Ectodermal cell (in vitro differentiated cells): ENCODE results near the gene L1TD1.
"Not testable (repeated sequence)": the region's sequence is repeated elsewhere in the genome, so short reads cannot be mapped to it uniquely, and the experiment has no call there.

Source experiments
- H3K27ac ChIP-seq: 2 replicates; pipeline ENCODE4 v1.7.0; 2013; ENCODE audit warnings: mild to moderate bottlenecking, low read depth, low read length; ENCODE audit not compliant: insufficient read depth, poor library complexity, severe bottlenecking
- H3K27me3 ChIP-seq: 2 replicates; pipeline ENCODE4 v1.7.0; 2013; ENCODE audit warnings: mild to moderate bottlenecking, low read length; ENCODE audit not compliant: insufficient read depth, control insufficient read depth, poor library complexity, severe bottlenecking
- H3K36me3 ChIP-seq: one replicate; pipeline ENCODE4 v1.7.0; 2013; ENCODE audit warnings: low read length; ENCODE audit not compliant: control insufficient read depth, insufficient read depth
- H3K4me1 ChIP-seq: one replicate; pipeline ENCODE4 v1.7.0; 2013; ENCODE audit warnings: low read length; ENCODE audit not compliant: control insufficient read depth, insufficient read depth
- H3K4me3 ChIP-seq: 2 replicates; pipeline ENCODE4 v1.7.0; 2013; ENCODE audit warnings: low read depth, low read length, control low read depth; ENCODE audit not compliant: insufficient read depth
- H3K9me3 ChIP-seq: 2 replicates; pipeline ENCODE4 v1.7.0; 2013; ENCODE audit warnings: mild to moderate bottlenecking, low read length, moderate library complexity; ENCODE audit not compliant: control insufficient read depth
- WGBS, 2 experiments: methylation state at CpG; one replicate each; pipeline ENCODE4 v1.1.7; 2013; ENCODE audit warnings: missing lambda C conversion rate in 2 of 2; 5-methylcytosine and 5-hydroxymethylcytosine counted together

The L1TD1 gene

GRCh38 chr1:62180639-62181038, 14.0 kb upstream of the L1TD1 start:
- no peaks in the 10 kb centered on the region for H3K36me3 ChIP-seq
- H3K9me3 ChIP-seq, result no peaks in the 10 kb centered on the region
- H3K4me1 ChIP-seq, result peaks cover 18% of the 10 kb centered on the region
- no peak overlapping the region for H3K4me3 ChIP-seq
- WGBS, 2 experiments, result 81 to 88% methylated on average over 4 to 5 of the region's 6 CpGs
- H3K27ac ChIP-seq, result no peak overlapping the region
- no peaks in the 10 kb centered on the region for H3K27me3 ChIP-seq

- H3K4me1 ChIP-seq, result peaks cover 18% of the 10 kb centered on the region
- 4 to 6% methylated on average over 7 of the region's 7 CpGs for WGBS, 2 experiments
- no peak overlapping the region for H3K27ac ChIP-seq
- no peaks in the 10 kb centered on the region for H3K9me3 ChIP-seq
- H3K36me3 ChIP-seq, result no peaks in the 10 kb centered on the region
- H3K27me3 ChIP-seq, result no peaks in the 10 kb centered on the region
- H3K4me3 ChIP-seq, result no peak overlapping the region
These were observed 13.1 kb upstream of the L1TD1 start for GRCh38 chr1:62181532-62181931.

- not testable (repeated sequence) for H3K9me3 ChIP-seq, H3K36me3 ChIP-seq, H3K27me3 ChIP-seq, H3K27ac ChIP-seq, H3K4me3 ChIP-seq
- WGBS, 2 experiments, result 49% methylated on average over 8 of the region's 8 CpGs
- H3K4me1 ChIP-seq, result peaks cover 18% of the 10 kb centered on the region
These were observed 12.5 kb upstream of the L1TD1 start for GRCh38 chr1:62182157-62182556.

- H3K4me3 ChIP-seq, H3K27me3 ChIP-seq, H3K9me3 ChIP-seq, H3K36me3 ChIP-seq: not testable (repeated sequence)
- WGBS, 2 experiments, result 49 to 51% methylated on average over 11 of the region's 11 CpGs
- Histone ChIP-seq H3K27ac (peak overlapping the region; percentile 26), H3K4me1 (peaks cover 18% of the 10 kb centered on the region)
These were observed 11.3 kb upstream of the L1TD1 start for GRCh38 chr1:62183164-62184020.

- Histone ChIP-seq H3K27ac (no peak overlapping the region), H3K27me3 (no peaks in the 10 kb centered on the region), H3K4me3 (no peak overlapping the region), H3K9me3 (no peaks in the 10 kb centered on the region), H3K36me3 (no peaks in the 10 kb centered on the region), H3K4me1 (peaks cover 18% of the 10 kb centered on the region)
- WGBS, 2 experiments, result 79 to 86% methylated on average over 7 of the region's 7 CpGs
These were observed 10.3 kb upstream of the L1TD1 start for GRCh38 chr1:62184336-62184735.

GRCh38 chr1:62185233-62185632, 9.4 kb upstream of the L1TD1 start:
- H3K4me1 ChIP-seq, result peaks cover 18% of the 10 kb centered on the region
- not testable (repeated sequence) for H3K9me3 ChIP-seq, H3K27ac ChIP-seq, H3K27me3 ChIP-seq, H3K4me3 ChIP-seq, H3K36me3 ChIP-seq
- WGBS, 2 experiments, result 91 to 95% methylated on average over 6 of the region's 6 CpGs

GRCh38 chr1:62185677-62186076, 9.0 kb upstream of the L1TD1 start:
- Histone ChIP-seq H3K36me3 (no peaks in the 10 kb centered on the region), H3K27ac (no peak overlapping the region), H3K4me1 (peaks cover 18% of the 10 kb centered on the region), H3K9me3 (no peaks in the 10 kb centered on the region), H3K27me3 (no peaks in the 10 kb centered on the region), H3K4me3 (no peak overlapping the region)
- 96 to 98% methylated on average over 3 of the region's 3 CpGs for WGBS, 2 experiments

GRCh38 chr1:62187548-62187947, 7.1 kb upstream of the L1TD1 start:
- H3K4me3 ChIP-seq, result no peak overlapping the region
- 88 to 96% methylated on average over 5 of the region's 5 CpGs for WGBS, 2 experiments
- H3K27ac ChIP-seq, result no peak overlapping the region
- H3K36me3 ChIP-seq, result no peaks in the 10 kb centered on the region
- H3K9me3 ChIP-seq, result no peaks in the 10 kb centered on the region
- H3K27me3 ChIP-seq, result no peaks in the 10 kb centered on the region
- peaks cover 11% of the 10 kb centered on the region for H3K4me1 ChIP-seq

GRCh38 chr1:62188111-62188510, 6.5 kb upstream of the L1TD1 start:
- Histone ChIP-seq H3K36me3 (no peaks in the 10 kb centered on the region), H3K4me1 (peaks cover 6% of the 10 kb centered on the region), H3K4me3 (no peak overlapping the region), H3K9me3 (no peaks in the 10 kb centered on the region), H3K27ac (no peak overlapping the region), H3K27me3 (no peaks in the 10 kb centered on the region)
- 94 to 96% methylated on average over 8 of the region's 8 CpGs for WGBS, 2 experiments

GRCh38 chr1:62196086-62196690, 1.5 kb downstream of the L1TD1 start:
- H3K4me1 ChIP-seq, result peaks cover 5% of the 10 kb centered on the region
- peak overlapping the region; percentile 49 for H3K4me3 ChIP-seq
- H3K27ac ChIP-seq, result no peak overlapping the region
- 20% methylated on average over 17 of the region's 17 CpGs for WGBS, 2 experiments
- H3K36me3 ChIP-seq, result no peaks in the 10 kb centered on the region
- H3K27me3 ChIP-seq, result peaks cover 40% of the 10 kb centered on the region
- H3K9me3 ChIP-seq, result no peaks in the 10 kb centered on the region
